ENCODE results near the gene ZBTB20. TPM values are rescaled to one million over a fixed set of nuclear protein-coding genes. Genes with fewer than 3 reads are reported as not detected.

Gene ZBTB20
- total RNA-seq, 1 donor from 2014 or later: 23.5 TPM

DNA sequence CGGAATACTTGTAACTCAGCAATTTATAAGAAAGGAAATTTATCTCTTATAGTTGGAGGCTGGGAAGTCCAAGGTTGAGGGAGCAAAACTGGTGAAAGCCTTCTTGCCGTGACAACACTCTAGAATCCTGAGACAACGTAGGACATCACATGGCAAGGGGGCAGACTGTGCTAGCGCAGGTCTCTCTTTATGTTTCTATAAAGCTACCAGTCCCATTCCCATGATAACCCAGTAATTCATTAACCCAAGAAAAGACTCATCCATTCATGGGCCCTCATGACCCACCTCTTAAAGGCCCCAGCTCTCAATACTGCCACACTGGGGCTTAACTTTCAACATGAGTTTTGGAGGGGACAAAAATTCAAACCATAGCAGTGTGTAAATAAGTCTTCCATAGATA, 260.2 kb downstream of the ZBTB20 start:
- no peak overlapping the region for H3K27ac ChIP-seq (ENCODE audit: low read depth, low read length)
- H3K4me1 ChIP-seq (ENCODE audit: control insufficient read depth in 3 of 3, insufficient read depth in 3 of 3, low read length in 3 of 3): peaks cover 0 to 4% (median 0%) of the 10 kb centered on the region in 3 donors
- no peaks in the 10 kb centered on the region for H3K36me3 ChIP-seq (ENCODE audit: control insufficient read depth in 3 of 3, insufficient read depth in 3 of 3, low read length in 3 of 3)
- H3K4me3 ChIP-seq (ENCODE audit: low read length in 3 of 3): no peak overlapping the region
- no peaks in the 10 kb centered on the region for H3K27me3 ChIP-seq (ENCODE audit: control insufficient read depth in 3 of 3, insufficient read depth in 3 of 3, low read length in 3 of 3)
- no peaks in the 10 kb centered on the region for H3K9me3 ChIP-seq (ENCODE audit: control insufficient read depth in 3 of 3, low read length in 3 of 3)
- H3K9ac ChIP-seq (ENCODE audit: low read depth in 1 of 3, low read length in 3 of 3): no peak overlapping the region

GRCh38 chr3:114884213-114884923, 262.7 kb downstream of the ZBTB20 start:
- Histone ChIP-seq H3K4me3 (ENCODE audit: low read length in 3 of 3) (no peak overlapping the region), H3K4me1 (ENCODE audit: control insufficient read depth in 3 of 3, insufficient read depth in 3 of 3, low read length in 3 of 3) (peaks cover 5 to 9% (median 7%) of the 10 kb centered on the region in 3 donors), H3K9me3 (ENCODE audit: control insufficient read depth in 3 of 3, low read length in 3 of 3) (no peaks in the 10 kb centered on the region), H3K27me3 (ENCODE audit: control insufficient read depth in 3 of 3, insufficient read depth in 3 of 3, low read length in 3 of 3) (no peaks in the 10 kb centered on the region), H3K36me3 (ENCODE audit: control insufficient read depth in 3 of 3, insufficient read depth in 3 of 3, low read length in 3 of 3) (no peaks in the 10 kb centered on the region), H3K9ac (ENCODE audit: low read depth in 1 of 3, low read length in 3 of 3) (no peak overlapping the region), H3K27ac (ENCODE audit: low read depth, low read length) (no peak overlapping the region)

DNA sequence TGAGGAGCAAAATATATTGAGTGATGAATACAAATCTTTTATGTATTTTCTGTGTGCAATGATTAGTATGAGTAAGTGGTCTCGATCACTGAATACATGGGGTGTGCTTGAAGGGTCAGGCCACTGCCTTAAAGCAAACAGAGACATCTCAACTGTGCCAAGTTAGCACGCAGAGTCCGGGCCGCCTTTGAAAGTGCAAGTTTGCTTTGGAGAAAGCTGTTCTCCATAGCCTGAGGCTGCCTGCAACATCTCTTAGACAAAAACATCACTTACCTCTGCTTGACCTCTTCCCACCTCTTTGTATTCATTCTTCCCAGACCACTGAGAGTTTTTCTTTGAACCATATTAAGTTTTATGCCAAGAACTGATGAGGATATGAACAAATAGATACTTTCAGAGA, 267.0 kb downstream of the ZBTB20 start:
- no peak overlapping the region for H3K9ac ChIP-seq (ENCODE audit: low read depth in 1 of 3, low read length in 3 of 3)
- H3K27me3 ChIP-seq (ENCODE audit: control insufficient read depth in 3 of 3, insufficient read depth in 3 of 3, low read length in 3 of 3): no peaks in the 10 kb centered on the region
- H3K4me3 ChIP-seq (ENCODE audit: low read length in 3 of 3): no peak overlapping the region
- H3K4me1 ChIP-seq (ENCODE audit: control insufficient read depth in 3 of 3, insufficient read depth in 3 of 3, low read length in 3 of 3): peaks cover 9 to 16% (median 10%) of the 10 kb centered on the region in 3 donors
- H3K36me3 ChIP-seq (ENCODE audit: control insufficient read depth in 3 of 3, insufficient read depth in 3 of 3, low read length in 3 of 3): no peaks in the 10 kb centered on the region
- H3K9me3 ChIP-seq (ENCODE audit: control insufficient read depth in 3 of 3, low read length in 3 of 3): no peaks in the 10 kb centered on the region
- H3K27ac ChIP-seq (ENCODE audit: low read depth, low read length): no peak overlapping the region

GRCh38 chr3:114879059-114880031, 267.7 kb downstream of the ZBTB20 start:
- no peaks in the 10 kb centered on the region for H3K36me3 ChIP-seq (ENCODE audit: control insufficient read depth in 3 of 3, insufficient read depth in 3 of 3, low read length in 3 of 3)
- peaks cover 14 to 20% (median 16%) of the 10 kb centered on the region in 3 donors for H3K4me1 ChIP-seq (ENCODE audit: control insufficient read depth in 3 of 3, insufficient read depth in 3 of 3, low read length in 3 of 3)
- H3K4me3 ChIP-seq (ENCODE audit: low read length in 3 of 3): no peak overlapping the region
- H3K27ac ChIP-seq (ENCODE audit: low read depth, low read length): peak overlapping the region; percentile 7
- H3K9me3 ChIP-seq (ENCODE audit: control insufficient read depth in 3 of 3, low read length in 3 of 3): no peaks in the 10 kb centered on the region
- H3K27me3 ChIP-seq (ENCODE audit: control insufficient read depth in 3 of 3, insufficient read depth in 3 of 3, low read length in 3 of 3): no peaks in the 10 kb centered on the region
- no peak overlapping the region for H3K9ac ChIP-seq (ENCODE audit: low read depth in 1 of 3, low read length in 3 of 3)

- H3K4me3 ChIP-seq (ENCODE audit: low read length in 3 of 3): no peak overlapping the region
- no peak overlapping the region for H3K9ac ChIP-seq (ENCODE audit: low read depth in 1 of 3, low read length in 3 of 3)
- peaks cover 14 to 20% (median 17%) of the 10 kb centered on the region in 3 donors for H3K4me1 ChIP-seq (ENCODE audit: control insufficient read depth in 3 of 3, insufficient read depth in 3 of 3, low read length in 3 of 3)
- H3K27ac ChIP-seq (ENCODE audit: low read depth, low read length): no peak overlapping the region
- H3K27me3 ChIP-seq (ENCODE audit: control insufficient read depth in 3 of 3, insufficient read depth in 3 of 3, low read length in 3 of 3): no peaks in the 10 kb centered on the region
- H3K36me3 ChIP-seq (ENCODE audit: control insufficient read depth in 3 of 3, insufficient read depth in 3 of 3, low read length in 3 of 3): no peaks in the 10 kb centered on the region
- H3K9me3 ChIP-seq (ENCODE audit: control insufficient read depth in 3 of 3, low read length in 3 of 3): no peaks in the 10 kb centered on the region
Measured at GRCh38 chr3:114878114-114878839, 268.8 kb downstream of the ZBTB20 start.

DNA sequence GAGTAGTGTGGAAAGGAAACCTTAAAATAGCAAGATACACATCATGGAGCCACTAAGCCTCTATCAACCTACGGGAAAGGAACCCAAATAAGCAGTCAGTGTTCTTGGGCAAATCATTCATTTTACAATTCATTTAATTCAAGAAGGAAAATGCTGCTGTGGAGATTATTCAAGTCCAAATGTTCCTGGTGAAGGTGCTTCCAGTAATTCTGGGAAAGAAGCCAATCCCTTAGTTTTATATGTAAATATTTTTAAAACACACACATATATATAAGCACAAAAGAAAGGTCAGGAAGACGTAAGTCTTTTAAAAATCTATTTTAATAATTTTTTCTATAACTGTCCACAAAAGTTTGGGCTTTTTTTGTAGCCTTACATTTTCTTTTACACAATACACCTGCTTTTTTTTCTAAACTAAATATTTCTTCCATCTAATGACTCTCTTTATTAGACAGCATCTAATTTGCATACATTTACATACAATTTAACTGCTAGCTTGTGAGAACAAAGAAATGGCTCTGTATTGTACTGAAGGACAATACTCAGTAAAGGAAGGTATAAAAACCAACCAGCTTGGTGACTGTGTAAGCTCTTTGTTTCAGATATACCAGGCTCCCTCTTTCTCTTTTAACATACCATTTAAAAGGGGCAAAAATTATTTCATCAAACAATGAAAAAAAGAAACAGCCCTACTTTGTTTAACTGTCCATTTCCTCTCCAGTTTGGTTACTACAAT, 269.5 kb downstream of the ZBTB20 start:
- Histone ChIP-seq H3K36me3 (ENCODE audit: control insufficient read depth in 3 of 3, insufficient read depth in 3 of 3, low read length in 3 of 3) (no peaks in the 10 kb centered on the region), H3K4me1 (ENCODE audit: control insufficient read depth in 3 of 3, insufficient read depth in 3 of 3, low read length in 3 of 3) (peaks cover 14 to 20% (median 17%) of the 10 kb centered on the region in 3 donors)

GRCh38 chr3:114874522-114874971, 272.5 kb downstream of the ZBTB20 start:
- Histone ChIP-seq H3K36me3 (ENCODE audit: control insufficient read depth in 3 of 3, insufficient read depth in 3 of 3, low read length in 3 of 3) (no peaks in the 10 kb centered on the region), H3K9ac (ENCODE audit: low read depth in 1 of 3, low read length in 3 of 3) (no peak overlapping the region), H3K4me1 (ENCODE audit: control insufficient read depth in 3 of 3, insufficient read depth in 3 of 3, low read length in 3 of 3) (peaks cover 10 to 16% (median 14%) of the 10 kb centered on the region in 3 donors), H3K9me3 (ENCODE audit: control insufficient read depth in 3 of 3, low read length in 3 of 3) (no peaks in the 10 kb centered on the region), H3K4me3 (ENCODE audit: low read length in 3 of 3) (no peak overlapping the region), H3K27me3 (ENCODE audit: control insufficient read depth in 3 of 3, insufficient read depth in 3 of 3, low read length in 3 of 3) (no peaks in the 10 kb centered on the region), H3K27ac (ENCODE audit: low read depth, low read length) (peak overlapping the region; percentile 6)

More for the DNA sequence above, 269.5 kb downstream of the ZBTB20 start:
- no peak overlapping the region for H3K9ac ChIP-seq (ENCODE audit: low read depth in 1 of 3, low read length in 3 of 3)
- H3K9me3 ChIP-seq (ENCODE audit: control insufficient read depth in 3 of 3, low read length in 3 of 3): no peaks in the 10 kb centered on the region
- H3K27ac ChIP-seq (ENCODE audit: low read depth, low read length): no peak overlapping the region
- no peak overlapping the region for H3K4me3 ChIP-seq (ENCODE audit: low read length in 3 of 3)
- no peaks in the 10 kb centered on the region for H3K27me3 ChIP-seq (ENCODE audit: control insufficient read depth in 3 of 3, insufficient read depth in 3 of 3, low read length in 3 of 3)

- Histone ChIP-seq H3K27me3 (ENCODE audit: control insufficient read depth in 3 of 3, insufficient read depth in 3 of 3, low read length in 3 of 3) (no peaks in the 10 kb centered on the region), H3K4me3 (ENCODE audit: low read length in 3 of 3) (no peak overlapping the region), H3K36me3 (ENCODE audit: control insufficient read depth in 3 of 3, insufficient read depth in 3 of 3, low read length in 3 of 3) (no peaks in the 10 kb centered on the region), H3K9me3 (ENCODE audit: control insufficient read depth in 3 of 3, low read length in 3 of 3) (no peaks in the 10 kb centered on the region), H3K4me1 (ENCODE audit: control insufficient read depth in 3 of 3, insufficient read depth in 3 of 3, low read length in 3 of 3) (peaks cover 5 to 17% (median 7%) of the 10 kb centered on the region in 3 donors), H3K27ac (ENCODE audit: low read depth, low read length) (peak overlapping the region; percentile 6), H3K9ac (ENCODE audit: low read depth in 1 of 3, low read length in 3 of 3) (no peak overlapping the region)
Measured at GRCh38 chr3:114873591-114873990, 273.5 kb downstream of the ZBTB20 start.

GRCh38 chr3:114872588-114872987, 274.5 kb downstream of the ZBTB20 start:
- Histone ChIP-seq H3K27ac (ENCODE audit: low read depth, low read length) (no peak overlapping the region), H3K9me3 (ENCODE audit: control insufficient read depth in 3 of 3, low read length in 3 of 3) (no peaks in the 10 kb centered on the region), H3K9ac (ENCODE audit: low read depth in 1 of 3, low read length in 3 of 3) (no peak overlapping the region), H3K4me3 (ENCODE audit: low read length in 3 of 3) (no peak overlapping the region), H3K36me3 (ENCODE audit: control insufficient read depth in 3 of 3, insufficient read depth in 3 of 3, low read length in 3 of 3) (no peaks in the 10 kb centered on the region), H3K4me1 (ENCODE audit: control insufficient read depth in 3 of 3, insufficient read depth in 3 of 3, low read length in 3 of 3) (peaks cover 4 to 22% (median 8%) of the 10 kb centered on the region in 3 donors), H3K27me3 (ENCODE audit: control insufficient read depth in 3 of 3, insufficient read depth in 3 of 3, low read length in 3 of 3) (no peaks in the 10 kb centered on the region)
